DMS 273 (cell line): ENCODE measurements around the gene ASCL3.
"Not testable (repeated sequence)": the region's sequence is repeated elsewhere in the genome, so short reads cannot be mapped to it uniquely, and the experiment has no call there.

Experiments
- DNase-seq: peaks from one replicate; lab custom pipeline; 2025; ENCODE audit not compliant: unreplicated experiment; lab: John Stamatoyannopoulos, UW

ASCL3 gene

DNA sequence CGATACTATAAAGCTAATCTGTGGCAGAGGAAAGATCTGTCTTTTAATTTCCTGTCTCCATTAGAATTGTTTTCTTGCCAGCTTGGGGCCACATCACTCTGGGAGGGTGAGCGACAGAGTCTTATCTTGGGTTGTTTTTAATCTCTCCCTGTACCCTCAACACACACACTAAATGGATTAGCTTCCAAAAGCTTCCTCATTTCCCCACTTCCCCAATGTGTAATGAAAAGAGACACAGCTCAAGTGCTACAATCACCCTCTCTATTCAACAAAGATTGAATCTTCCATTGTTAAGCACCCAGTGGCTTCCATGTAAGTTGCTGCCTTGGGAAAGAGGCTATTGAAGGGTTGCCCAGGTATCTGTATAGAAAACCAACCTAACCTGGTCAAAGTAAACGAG lies 6.1 kb upstream of the ASCL3 start:
- DNase-seq = no peak

DNA sequence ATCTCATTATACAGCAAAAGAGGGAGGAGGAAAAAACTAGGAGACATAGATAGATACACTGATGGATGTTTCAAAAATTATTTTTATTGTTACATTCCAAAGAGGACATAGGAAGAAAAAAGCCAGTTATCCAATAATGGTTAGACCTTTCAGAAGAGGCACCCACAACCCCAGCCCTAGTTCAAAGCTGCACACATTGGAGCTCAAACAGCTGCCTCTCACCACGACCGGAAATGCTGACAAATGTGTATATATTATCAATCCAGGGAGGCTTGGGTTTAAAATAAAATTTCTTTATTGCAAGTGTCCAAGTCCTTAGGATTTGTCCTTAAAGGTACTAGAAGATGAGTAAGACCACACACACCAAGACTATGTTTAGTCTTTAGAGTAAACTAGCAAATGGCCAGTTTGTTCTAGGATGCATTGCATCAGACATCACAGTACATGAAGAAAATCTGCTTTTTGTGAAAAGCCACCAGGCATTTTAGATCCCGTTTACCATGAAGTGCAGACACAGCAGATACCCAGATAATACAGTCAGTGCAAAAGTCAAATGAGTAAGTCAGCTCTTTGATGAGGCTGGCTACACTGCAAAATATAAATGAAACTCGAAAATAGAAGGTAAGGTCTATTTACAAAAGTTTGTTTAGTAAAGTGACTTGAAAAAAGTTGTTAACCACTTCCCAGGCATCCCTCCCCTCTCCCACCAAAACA lies 4.6 kb upstream of the ASCL3 start:
- DNase-seq = no peak

DNA sequence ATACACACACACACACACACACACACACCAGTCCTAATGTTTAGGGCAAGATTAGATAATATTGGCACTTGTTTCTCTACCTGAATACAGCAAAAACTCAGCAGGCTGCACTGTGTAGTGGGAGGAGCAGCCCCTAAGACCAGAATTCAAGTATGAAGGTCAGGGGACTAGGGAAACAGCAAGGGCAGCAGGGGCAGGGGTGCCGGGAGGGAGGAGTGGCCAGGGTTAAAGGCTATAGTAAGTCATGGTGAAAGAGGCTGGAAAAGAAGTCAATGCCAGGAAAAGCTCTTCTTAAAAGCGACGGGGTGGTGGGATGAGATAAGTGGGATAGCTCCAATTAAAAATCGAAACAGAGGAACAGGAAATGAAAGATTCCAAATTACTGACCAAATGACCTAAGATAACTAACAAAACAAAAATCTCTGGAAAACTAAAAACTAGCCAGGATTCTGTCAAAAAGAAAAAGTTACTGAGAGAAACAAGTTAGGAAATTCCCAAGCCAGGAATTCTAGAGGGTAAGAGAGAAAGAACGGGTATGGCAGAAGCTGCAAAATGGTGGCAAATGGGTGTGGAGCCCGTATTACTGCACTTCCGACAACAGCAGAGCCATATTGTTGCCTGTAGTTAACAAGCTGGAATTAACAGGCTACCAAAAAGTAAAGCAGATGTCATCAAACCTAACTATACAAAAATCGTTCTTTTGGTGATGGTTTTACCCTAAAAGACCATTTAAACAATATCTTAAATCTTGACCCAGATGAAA lies 1.3 kb downstream of the ASCL3 start:
- no peak for DNase-seq

DNA sequence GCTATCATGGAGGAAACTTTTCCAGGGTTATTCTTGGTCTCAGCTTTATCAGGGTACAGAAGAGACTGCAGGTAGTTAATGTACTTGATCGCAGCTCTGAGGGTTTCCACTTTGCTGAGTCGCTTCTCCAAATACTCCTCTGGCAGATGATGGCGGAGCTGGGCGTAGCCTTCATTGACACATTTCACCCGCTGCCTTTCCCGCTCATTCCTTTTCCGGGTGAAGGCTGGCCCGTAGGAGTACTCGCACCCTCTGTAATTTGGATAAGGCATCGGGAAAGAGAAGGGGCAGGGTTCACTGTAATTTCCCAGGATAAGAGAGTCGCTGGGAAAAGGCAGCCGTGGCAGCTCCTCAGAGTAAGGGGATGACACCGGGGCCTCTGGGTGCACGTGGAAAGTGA lies 5.2 kb downstream of the ASCL3 start:
- no peak for DNase-seq

DNA sequence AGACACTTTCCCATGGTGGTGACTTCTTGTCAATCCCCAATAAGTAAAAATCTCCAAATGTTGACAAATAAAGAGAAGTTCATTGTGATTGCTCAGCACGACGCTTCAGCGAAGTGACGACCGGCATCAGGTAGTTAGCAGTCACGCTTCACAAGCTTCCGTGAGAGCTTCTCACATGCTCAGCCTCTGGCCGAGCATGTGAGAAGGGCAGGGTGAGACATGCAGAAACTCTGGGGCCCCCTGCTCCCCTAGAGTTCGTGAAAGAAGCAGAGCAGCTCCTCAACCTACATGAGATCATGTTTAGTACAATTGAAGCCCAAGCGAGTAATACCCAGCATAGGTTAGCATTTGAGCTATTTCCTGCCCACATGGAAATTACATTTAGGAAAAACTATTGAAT lies 5.7 kb downstream of the ASCL3 start:
- DNase-seq = no peak

DNA sequence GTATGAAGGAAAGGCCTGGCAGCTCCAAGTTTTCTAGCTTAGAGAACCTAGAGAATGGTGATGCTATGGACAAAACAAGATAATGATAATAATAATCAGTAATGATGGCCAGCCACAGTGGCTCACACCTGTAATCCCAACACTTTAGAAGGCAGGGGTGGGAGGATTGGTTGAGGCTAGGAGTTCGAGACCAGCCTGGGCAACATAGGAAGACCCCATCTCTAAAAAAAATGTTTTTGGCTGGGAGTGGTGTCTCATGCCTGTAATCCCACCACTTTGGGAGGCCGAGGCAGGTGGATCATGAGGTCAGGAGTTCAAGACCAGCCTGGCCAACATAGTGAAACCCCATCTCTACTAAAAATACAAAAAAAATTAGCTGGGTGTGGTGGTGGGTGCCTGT lies 7.0 kb downstream of the ASCL3 start:
- DNase-seq = not testable (repeated sequence)

DNA sequence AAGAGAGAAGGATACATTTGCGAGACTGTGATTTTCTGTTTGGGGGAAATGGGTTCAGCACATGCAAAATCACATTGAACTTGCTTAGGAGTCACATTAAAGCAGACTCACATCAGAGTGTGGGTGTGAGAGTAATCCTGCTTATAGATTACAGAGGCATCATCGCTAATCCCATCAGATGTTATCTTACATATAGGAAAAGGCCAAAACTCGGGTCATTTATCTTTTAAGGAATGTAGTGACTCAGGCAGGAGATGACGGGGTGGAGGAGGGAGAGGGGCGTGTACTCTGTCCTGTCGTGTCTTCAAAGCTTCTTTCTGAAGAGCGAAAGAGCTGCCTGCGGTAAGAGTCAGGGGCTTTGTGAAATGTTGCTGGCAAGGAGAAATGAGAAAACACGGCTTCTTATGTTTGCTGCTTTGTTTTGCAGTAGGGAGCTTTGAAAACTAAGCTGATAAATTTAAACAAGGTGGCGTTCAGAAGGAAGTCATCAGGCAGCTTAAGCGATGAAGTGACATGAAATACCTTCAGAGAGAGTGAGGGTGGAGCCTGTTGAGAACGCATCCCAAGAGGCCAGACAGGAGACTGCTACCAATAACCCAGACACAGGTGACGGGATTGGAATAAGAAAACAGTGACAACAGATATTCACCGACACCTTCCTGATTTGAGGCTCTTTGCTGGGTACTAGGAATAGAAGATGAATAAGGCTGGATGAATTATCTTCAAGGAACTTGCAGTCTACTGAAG lies 7.9 kb downstream of the ASCL3 start:
- no peak for DNase-seq

DNA sequence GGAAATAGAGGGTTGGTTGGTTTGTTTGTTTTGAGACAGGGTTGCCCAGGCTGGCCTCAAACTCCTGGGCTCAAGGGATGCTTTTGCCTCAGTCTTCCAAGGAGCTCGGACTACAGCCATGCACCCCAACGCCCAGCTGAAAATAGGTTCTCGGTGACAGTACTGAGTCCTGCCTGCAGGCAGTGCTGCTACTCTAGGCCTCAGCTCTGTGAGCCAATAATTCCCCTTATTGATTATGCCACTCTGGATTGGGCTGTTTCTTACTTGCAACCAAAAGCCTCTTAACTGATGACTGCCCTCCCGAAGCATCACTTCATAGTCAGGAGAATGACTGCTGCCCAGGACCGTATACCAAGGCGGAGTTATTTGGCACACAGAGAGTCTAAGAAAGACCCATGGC lies 8.9 kb downstream of the ASCL3 start:
- DNase-seq = no peak

DNA sequence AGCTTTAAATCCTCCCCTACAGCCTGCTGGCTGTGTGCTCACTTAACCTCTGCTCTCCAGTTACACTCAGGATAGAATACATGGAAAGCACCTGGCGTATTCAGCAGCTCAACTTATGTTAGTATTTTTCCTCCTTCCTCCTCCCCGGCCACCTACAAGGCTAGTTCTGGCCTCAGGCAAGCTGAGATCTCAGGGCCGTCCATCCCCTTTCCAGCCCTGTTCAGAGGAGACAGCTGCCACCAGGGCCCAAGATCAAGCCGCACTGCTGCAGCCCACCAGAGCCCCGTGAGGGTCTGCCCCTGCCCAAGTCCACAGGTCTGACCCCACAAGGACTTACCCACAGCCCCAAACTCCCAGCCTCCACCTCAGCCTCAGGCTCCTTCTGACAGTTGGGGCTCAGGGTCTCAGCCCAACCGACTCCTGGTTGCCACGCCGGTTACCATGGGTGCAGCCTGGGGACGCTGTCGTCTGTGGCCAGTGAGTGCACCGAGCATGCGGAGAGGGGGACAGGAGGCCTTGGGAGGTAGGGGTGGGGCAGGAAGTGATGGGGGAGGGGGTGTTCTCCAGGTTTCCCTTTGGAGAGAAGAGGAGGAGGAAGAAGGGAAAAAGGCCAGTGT lies 10.1 kb downstream of the ASCL3 start, which contains the start of gene C11orf16:
Gene C11orf16, minus strand, starts transcription at position 384 of the 617 bp plus-strand sequence. CDS start 639 bp downstream, outside the sequence.
- no peak for DNase-seq

DNA sequence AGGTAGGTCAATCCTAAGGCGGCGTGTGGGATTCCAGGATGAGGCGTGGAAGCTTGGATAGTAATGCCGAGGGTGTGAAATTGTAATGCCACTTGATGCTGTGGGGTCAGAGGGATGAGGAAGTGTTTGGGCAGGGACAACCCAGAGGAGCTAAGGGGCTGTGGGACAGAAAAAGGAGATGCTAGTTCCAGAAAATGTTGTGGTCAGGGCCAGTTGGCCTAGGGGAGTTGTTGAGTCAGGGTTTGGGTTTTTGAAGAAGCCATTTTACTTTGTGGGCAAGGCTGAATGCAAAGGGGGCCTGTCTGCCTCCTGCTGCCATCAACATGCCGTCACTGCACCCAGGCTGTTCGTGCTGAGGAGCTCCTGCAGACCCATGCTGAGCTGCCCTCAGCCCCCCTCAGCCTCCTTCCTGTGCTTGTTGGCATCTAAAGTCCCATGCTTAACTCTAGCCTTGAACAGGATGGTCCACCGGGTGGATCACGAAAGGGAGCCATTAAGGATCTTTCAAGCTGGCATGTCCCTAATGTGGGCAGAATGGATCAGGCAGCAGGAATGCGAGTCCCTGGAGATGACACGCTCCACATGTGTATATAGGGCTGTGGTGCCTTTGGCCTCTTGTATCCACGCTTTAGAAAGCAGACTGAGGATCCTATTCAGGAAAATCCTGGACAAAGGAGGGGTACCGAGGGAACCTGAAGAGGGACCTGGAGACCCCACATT lies 12.2 kb downstream of the ASCL3 start:
- no peak for DNase-seq

DNA sequence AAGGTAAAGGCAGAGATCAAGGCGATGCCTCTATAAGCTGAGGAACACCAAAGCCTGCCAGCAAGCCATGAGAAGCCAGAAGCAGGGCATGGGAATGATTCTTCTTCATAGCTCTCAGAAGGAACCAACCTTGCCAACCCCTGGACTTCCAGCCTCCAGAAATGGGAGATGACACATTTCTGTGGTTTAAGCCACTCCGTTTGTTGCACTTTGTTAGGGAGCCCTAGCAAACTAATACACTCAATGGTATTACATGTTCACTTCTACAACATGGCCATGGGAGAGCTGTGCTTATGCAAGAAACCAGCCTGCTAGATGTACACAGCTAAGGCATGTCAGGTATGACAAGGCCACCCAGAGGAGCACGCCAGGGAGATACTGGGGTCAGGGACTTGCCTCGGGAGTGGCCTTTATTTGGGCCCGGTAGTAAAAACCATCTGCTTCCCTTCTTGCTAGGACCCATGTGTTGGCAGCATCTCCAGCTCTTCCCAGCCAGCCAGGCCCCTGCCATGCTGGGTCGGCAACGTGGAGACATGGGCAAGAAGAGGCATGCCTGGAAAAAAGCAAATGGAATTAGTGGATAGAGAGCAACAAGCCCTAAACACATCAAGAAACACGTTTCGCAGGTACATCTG lies 13.7 kb downstream of the ASCL3 start:
- no peak for DNase-seq

DNA sequence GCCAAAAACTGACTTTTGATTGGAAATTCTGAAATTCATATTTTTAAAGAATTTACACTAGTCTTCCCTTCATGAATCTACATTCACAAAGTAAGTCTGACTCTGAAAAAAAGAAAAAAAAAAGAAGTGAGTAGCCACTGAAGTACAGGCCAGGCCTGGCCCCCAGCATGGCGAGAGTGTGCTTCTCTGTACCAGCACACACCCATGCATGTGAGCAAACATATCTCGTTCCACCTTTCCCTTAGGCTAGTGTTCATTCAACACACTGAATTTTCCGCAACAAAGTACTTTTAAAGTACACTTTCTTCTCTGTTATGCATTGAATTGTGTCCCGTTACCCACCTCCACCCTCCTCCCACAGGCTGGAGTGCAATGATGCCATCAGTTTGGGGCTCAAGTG lies 14.6 kb downstream of the ASCL3 start:
- no peak for DNase-seq

DNA sequence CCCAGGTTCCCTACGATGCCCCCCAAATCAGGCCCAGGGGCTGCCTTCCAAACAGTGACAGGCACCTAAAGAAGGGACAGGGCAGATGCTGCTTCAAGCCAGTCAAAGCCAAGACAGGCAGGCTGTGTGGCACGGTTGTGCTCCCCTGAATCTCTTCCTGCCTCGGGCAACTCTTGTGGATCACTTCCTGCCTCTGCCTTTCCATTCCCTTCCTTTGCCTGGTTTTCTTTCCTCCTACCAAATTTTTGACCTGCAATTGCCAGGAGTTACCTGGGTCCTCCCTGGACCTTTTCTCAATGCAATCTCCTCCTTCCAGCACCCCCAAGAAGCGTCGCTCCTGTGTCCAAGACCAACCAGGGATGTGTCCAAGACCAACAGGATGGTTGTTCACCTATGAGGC lies 15.6 kb downstream of the ASCL3 start:
- no peak for DNase-seq

DNA sequence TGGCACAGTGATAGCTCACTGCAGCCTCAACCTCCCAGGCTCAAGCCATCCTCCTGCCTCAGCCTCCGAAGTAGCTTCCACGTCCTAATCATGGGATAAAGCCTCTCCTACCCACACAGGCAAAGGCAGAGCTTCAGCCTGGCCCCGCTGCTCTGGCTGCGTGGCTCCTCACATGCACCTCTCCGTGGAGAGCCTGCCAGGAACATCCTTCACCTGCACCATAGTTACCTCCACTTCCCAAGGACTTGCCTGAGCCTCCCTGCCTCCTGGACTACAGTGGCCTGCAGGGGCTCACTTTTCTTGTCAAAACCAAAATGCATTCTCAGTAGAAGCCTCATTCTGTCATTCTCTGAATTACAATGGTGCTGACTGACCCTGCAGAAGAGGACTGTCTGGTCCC lies 16.6 kb downstream of the ASCL3 start:
- DNase-seq = no peak

DNA sequence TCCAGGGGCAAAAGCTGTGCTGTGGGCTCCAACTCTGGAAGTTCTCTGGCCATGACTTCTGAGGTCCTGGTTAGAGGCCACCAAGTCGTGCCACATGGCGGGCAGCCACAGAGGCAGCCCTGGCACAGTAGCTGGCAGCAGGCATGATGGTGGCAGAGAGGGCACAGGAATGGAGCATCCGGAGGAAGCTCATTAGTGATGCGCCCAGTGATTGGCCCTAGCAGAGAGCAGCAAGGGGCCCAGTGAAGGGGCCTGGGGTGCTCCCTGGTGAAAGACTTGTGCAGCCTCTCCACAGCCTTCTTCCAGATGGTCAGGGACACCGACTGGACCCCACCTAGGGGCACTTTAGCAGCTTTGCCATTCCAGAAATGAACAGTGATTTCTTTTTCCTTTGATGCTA lies 17.1 kb downstream of the ASCL3 start:
- DNase-seq = no peak

DNA sequence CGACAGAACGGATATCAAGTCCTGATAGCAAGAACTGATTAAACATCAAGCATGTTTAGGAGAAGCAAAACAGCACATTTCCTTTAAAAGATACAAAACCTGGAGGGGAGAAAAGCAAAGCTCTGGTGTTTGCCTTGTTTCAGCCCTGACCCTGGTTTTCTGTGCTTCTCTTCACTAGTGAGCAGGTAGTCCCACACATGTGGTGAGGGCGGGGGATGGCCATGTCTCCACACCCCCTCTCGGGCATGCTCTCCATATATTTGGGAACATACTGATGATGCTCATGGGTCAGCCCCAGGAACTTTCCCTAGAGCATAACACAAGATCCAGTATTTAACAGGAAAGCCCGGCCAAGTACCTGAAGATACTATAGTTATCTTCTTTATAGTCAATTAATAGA lies 20.1 kb downstream of the ASCL3 start:
- DNase-seq = no peak

DNA sequence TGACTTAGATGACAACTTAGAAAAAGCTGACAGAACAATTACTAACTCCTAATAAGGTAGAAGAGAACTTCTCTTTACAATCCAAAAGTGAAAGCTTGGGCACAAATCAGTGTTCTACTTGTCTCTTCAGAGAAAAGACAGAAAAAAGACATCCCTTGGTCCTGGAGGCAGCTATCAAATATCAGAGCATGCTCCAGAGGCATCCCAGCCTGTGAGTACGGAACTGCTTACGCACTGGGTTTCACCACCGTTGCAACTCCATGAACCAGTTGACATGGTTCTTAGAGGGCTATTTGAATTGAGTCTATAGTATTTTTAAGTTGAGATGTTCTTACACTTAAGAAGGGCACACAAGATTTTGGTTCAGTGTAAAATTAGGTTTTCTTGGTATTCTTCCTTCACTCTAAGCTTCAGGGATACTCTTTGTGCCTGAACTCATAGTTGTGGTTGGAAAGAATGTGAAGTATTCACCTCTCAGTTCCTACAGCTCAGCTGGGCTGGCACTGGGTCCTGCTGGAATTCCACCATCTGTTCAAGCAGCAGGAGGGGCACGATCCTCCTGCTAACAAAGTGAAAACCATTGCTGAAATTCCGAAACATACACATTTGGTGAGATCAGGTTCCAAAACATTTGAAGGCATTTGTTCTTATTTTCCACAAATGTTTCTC lies 25.5 kb downstream of the ASCL3 start:
- peak; percentile 54 for DNase-seq

DNA sequence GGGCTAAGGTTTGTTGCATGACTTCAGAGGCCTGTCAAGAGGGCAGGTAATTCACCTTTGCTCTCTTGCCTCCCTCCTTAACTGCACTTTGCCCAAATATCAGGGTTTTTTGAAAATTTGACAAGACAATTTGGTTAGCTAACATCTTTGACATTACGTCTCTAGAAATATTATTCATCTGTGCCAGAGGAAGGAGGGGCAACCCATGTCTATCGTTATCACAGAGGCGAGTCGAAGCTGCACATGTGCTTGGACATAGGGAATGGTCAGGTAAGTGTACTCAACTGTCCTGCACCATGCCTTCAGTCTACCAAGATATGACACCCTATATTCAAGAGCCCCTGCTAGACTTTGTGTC lies 28.2 kb downstream of the ASCL3 start:
- DNase-seq = no peak

DNA sequence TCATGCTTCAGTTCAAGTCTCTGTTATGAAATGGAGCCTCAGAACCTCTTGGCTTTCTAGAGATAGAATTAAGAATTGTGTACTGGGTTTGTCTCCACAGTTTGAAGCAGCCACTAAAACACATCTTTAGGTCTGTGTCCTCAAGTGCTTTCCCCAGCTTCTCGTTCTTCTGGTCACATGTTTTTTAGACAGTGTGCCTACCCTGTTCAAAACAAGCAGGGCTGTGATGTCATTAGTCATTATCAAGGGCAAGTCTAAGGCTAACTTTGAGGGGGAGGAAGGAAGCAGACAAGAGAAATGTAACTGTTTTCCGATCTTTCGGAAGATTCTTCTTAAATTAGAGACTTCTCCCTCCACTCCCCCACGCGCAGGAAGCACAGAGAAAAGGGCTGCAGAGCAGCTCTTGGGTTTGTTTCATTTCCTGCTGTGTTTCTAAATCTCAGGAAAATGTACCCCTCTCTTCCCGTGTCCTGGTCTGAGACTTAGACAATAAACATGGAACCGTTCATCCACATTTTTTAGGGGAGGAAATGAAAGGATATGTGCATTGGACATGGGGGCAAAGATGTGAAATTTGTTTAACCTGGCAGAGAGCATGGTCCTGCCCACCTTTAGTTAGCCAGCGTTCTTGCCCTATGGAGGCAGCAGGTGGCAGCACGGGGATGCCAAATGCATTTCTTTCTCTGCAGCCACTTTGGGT lies 28.7 kb downstream of the ASCL3 start:
- peak; percentile 55 for DNase-seq
